ENCODE data around the gene GOLGA6L1.
"Not testable (repeated sequence)": the region's sequence is repeated elsewhere in the genome, so short reads cannot be mapped to it uniquely, and the experiment has no call there.

GOLGA6L1 gene

GRCh38 chr15:23136722-23137121, at the start of gene GOLGA6L1:
Gene GOLGA6L1, minus strand, starts transcription at chr15:23136822. Its CDS starts 91 bp downstream, at chr15:23136731.
- DNase-seq (ENCODE audit: low spot score): not testable (repeated sequence)

- DNase-seq (ENCODE audit: low spot score): not testable (repeated sequence)
These were observed 44.6 kb upstream of the GOLGA6L1 start for GRCh38 chr15:23181201-23181600.

GRCh38 chr15:23180547-23180927, 43.9 kb upstream of the GOLGA6L1 start:
- DNase-seq (ENCODE audit: low spot score): not testable (repeated sequence)

GRCh38 chr15:23179768-23180546, 43.3 kb upstream of the GOLGA6L1 start:
- not testable (repeated sequence) for DNase-seq (ENCODE audit: low spot score)

- DNase-seq (ENCODE audit: low spot score): not testable (repeated sequence)
These were observed 40.1 kb upstream of the GOLGA6L1 start for GRCh38 chr15:23176683-23177082.

GRCh38 chr15:23175606-23176005, 39.0 kb upstream of the GOLGA6L1 start:
- DNase-seq (ENCODE audit: low spot score): not testable (repeated sequence)

- not testable (repeated sequence) for DNase-seq (ENCODE audit: low spot score)
These were observed 38.1 kb upstream of the GOLGA6L1 start for GRCh38 chr15:23174609-23175140.

- DNase-seq (ENCODE audit: low spot score): not testable (repeated sequence)
These were observed 3.8 kb downstream of the GOLGA6L1 start for GRCh38 chr15:23132787-23133186.

- DNase-seq (ENCODE audit: low spot score): no peak
These were observed 18.4 kb downstream of the GOLGA6L1 start for GRCh38 chr15:23118208-23118607.

- no peak for DNase-seq (ENCODE audit: low spot score)
These were observed 40.8 kb downstream of the GOLGA6L1 start for GRCh38 chr15:23095796-23096195.

GRCh38 chr15:23083115-23083514, 53.5 kb downstream of the GOLGA6L1 start:
- no peak for DNase-seq (ENCODE audit: low spot score)

GRCh38 chr15:23081996-23082737, 54.5 kb downstream of the GOLGA6L1 start:
- not testable (repeated sequence) for DNase-seq (ENCODE audit: low spot score)

- no peak for DNase-seq (ENCODE audit: low spot score)
These were observed 55.4 kb downstream of the GOLGA6L1 start for GRCh38 chr15:23081271-23081670.

GRCh38 chr15:23079766-23080165, 56.9 kb downstream of the GOLGA6L1 start:
- DNase-seq (ENCODE audit: low spot score): no peak
